Measurements from ENCODE around the gene RAPGEF6.

Gene RAPGEF6

DNA sequence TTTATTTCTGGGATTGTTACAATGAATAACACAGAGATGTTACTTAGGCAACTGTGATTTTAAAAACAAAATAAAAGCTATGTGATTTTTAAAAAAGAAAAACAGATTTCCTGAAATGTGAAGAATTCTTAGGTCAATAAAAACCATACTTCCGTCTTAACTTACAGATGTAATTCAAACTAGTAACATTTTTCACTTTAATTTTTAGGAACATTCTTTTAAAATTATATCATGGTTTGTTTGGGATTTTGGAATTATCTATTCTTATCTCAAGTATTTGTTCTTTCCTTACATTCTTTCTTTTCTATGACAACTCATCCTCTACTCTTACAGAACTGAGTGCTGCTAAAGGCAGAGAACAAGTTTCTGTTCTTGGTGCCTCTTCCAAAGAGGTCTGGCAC, 159.5 kb downstream of the RAPGEF6 start:
- no peak overlapping the region for H3K27ac ChIP-seq
- H3K36me3 ChIP-seq = peaks cover 16% of the 10 kb centered on the region
- no peak for DNase-seq
- TF ChIP-seq CTCF (IDR thresholded peaks at IDR 0.05; ENCODE audit: low read depth, low read length) = no peak
- H3K9me3 ChIP-seq (ENCODE audit: severe bottlenecking) = no peaks in the 10 kb centered on the region
- H3K4me3 ChIP-seq (ENCODE audit: low read depth, low read length) = no peak overlapping the region
- H3K27me3 ChIP-seq (ENCODE audit: insufficient read depth, low read depth, severe bottlenecking) = no peaks in the 10 kb centered on the region

- Histone ChIP-seq H3K4me3 (ENCODE audit: low read depth, low read length) (no peak overlapping the region), H3K9me3 (ENCODE audit: severe bottlenecking) (no peaks in the 10 kb centered on the region), H3K27ac (no peak overlapping the region), H3K27me3 (ENCODE audit: insufficient read depth, low read depth, severe bottlenecking) (no peaks in the 10 kb centered on the region), H3K36me3 (peaks cover 13% of the 10 kb centered on the region)
- TF ChIP-seq CTCF (IDR thresholded peaks at IDR 0.05; ENCODE audit: low read depth, low read length) = no peak
- no peak for DNase-seq
These were observed 161.3 kb downstream of the RAPGEF6 start for GRCh38 chr5:131473731-131474130.

DNA sequence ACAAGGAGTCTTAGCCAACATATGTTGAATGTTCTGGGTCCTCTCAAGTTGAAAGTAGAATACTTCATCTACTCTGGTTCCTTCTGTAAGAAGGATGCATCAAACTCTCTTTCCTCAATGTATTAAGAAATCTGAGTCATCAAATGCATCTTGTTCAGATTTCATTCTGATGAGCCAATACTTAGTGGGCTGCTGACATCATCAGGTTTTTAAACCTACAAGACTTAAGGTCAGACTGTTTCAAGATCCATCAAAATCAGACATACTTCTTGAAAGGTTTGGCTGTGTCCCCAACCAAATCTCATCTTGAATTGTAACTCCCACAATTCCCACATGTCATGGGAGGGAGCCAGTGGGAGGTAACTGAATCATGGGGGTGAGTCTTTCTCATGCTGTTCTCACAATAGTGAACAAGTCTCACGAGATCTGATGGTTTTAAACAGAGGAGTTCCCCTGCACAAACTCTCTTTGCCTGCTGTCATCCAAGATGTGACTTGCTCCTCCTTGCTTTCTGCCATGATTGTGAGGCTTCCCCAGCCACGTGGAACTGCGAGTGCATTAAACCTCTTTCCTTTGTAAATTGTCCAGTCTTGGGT, 168.8 kb downstream of the RAPGEF6 start:
- Histone ChIP-seq H3K27me3 (ENCODE audit: insufficient read depth, low read depth, severe bottlenecking) (no peaks in the 10 kb centered on the region), H3K9me3 (ENCODE audit: severe bottlenecking) (no peaks in the 10 kb centered on the region), H3K36me3 (peaks cover 12% of the 10 kb centered on the region), H3K4me3 (ENCODE audit: low read depth, low read length) (no peak overlapping the region), H3K27ac (no peak overlapping the region)
- TF ChIP-seq CTCF (IDR thresholded peaks at IDR 0.05; ENCODE audit: low read depth, low read length) = no peak
- DNase-seq = no peak

- no peak overlapping the region for H3K27ac ChIP-seq
- TF ChIP-seq CTCF (IDR thresholded peaks at IDR 0.05; ENCODE audit: low read depth, low read length) = no peak
- DNase-seq = no peak
These were observed 171.4 kb downstream of the RAPGEF6 start for GRCh38 chr5:131463656-131464055.

GRCh38 chr5:131462454-131462853, 172.6 kb downstream of the RAPGEF6 start:
- H3K4me3 ChIP-seq (ENCODE audit: low read depth, low read length) = no peak overlapping the region
- no peak overlapping the region for H3K27ac ChIP-seq
- DNase-seq = no peak
- H3K9me3 ChIP-seq (ENCODE audit: severe bottlenecking) = no peaks in the 10 kb centered on the region
- TF ChIP-seq CTCF (IDR thresholded peaks at IDR 0.05; ENCODE audit: low read depth, low read length) = no peak
- H3K36me3 ChIP-seq = peaks cover 10% of the 10 kb centered on the region
- H3K27me3 ChIP-seq (ENCODE audit: insufficient read depth, low read depth, severe bottlenecking) = no peaks in the 10 kb centered on the region

More at GRCh38 chr5:131463656-131464055, 171.4 kb downstream of the RAPGEF6 start:
- Histone ChIP-seq H3K9me3 (ENCODE audit: severe bottlenecking) (no peaks in the 10 kb centered on the region), H3K27me3 (ENCODE audit: insufficient read depth, low read depth, severe bottlenecking) (no peaks in the 10 kb centered on the region), H3K4me3 (ENCODE audit: low read depth, low read length) (no peak overlapping the region), H3K36me3 (peaks cover 10% of the 10 kb centered on the region)

DNA sequence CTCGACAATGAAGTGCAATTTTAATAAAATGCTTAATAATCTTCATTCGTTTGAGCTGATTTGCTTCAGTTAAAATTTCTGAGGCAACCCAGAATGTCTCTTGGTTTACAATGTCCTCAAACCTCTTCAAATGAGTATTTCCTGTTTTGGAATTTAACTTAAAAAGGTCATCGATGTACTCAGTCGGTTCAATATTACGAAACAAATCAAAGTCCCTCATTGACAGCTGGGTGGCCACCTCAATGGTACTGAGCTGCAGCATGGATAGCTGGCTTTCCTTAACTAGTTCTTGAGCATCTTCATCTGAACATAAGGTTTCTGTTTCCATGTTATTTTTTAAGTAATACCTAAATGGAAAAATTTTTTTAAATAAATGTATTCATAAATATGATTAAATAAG, 173.3 kb downstream of the RAPGEF6 start:
- no peak overlapping the region for H3K27ac ChIP-seq
- no peak overlapping the region for H3K4me3 ChIP-seq (ENCODE audit: low read depth, low read length)
- no peak for TF ChIP-seq CTCF (IDR thresholded peaks at IDR 0.05; ENCODE audit: low read depth, low read length)
- DNase-seq = no peak
- H3K9me3 ChIP-seq (ENCODE audit: severe bottlenecking) = no peaks in the 10 kb centered on the region
- H3K27me3 ChIP-seq (ENCODE audit: insufficient read depth, low read depth, severe bottlenecking) = no peaks in the 10 kb centered on the region
- peaks cover 9% of the 10 kb centered on the region for H3K36me3 ChIP-seq

Measured in WERI-Rb-1 (cell line).